Testis (tissue), 3 donors: ENCODE results near the gene OR1E2. TPM values are rescaled to one million over a fixed set of nuclear protein-coding genes. Genes with fewer than 3 reads are reported as not detected.
"Not testable (repeated sequence)": the region's sequence is repeated elsewhere in the genome, so short reads cannot be mapped to it uniquely, and the experiment has no call there.

Experiments
- DNase-seq: peaks from one replicate; pipeline ENCODE4 v3.0.0-alpha.2; 2019
- H3K27ac ChIP-seq, 2 donors: fragments of 200-600 bp; sonication (generic); one replicate each; pipeline ENCODE4 v1.5.1; 2019
- H3K27me3 ChIP-seq: fragments of 200-600 bp; sonication (generic); one replicate; pipeline ENCODE4 v1.5.1; 2019
- H3K36me3 ChIP-seq: fragments of 200-600 bp; sonication (generic); one replicate; pipeline ENCODE4 v1.5.1; 2017; ENCODE audit warnings: low read depth; ENCODE audit errors: missing control alignments
- H3K4me1 ChIP-seq: fragments of 200-600 bp; sonication (generic); one replicate; pipeline ENCODE4 v1.5.1; 2019
- H3K4me3 ChIP-seq, 2 donors: fragments of 200-600 bp; sonication (generic); one replicate each; pipeline ENCODE4 v1.5.1; 2017 to 2019
- H3K9me3 ChIP-seq: fragments of 200-600 bp; sonication (generic); one replicate; pipeline ENCODE4 v1.5.1; 2017
- CTCF ChIP-seq, 3 experiments: fragments of 450-650 bp in 2 of 3; fragments of 200-600 bp in 1 of 3; sonication (generic) in 1 of 3; IDR thresholded peaks; one replicate each; pipeline ENCODE4 v1.5.1; 2016 to 2019; ENCODE audit warnings: antibody characterized with exemption in 3 of 3, mild to moderate bottlenecking in 2 of 3, moderate library complexity in 1 of 3
- POLR2A ChIP-seq: fragments of 450-650 bp; IDR thresholded peaks from one replicate; pipeline ENCODE4 v1.6.1; 2017; ENCODE audit warnings: antibody characterized with exemption, mild to moderate bottlenecking, moderate library complexity
- WGBS, 2 donors: methylation state at CpG; one replicate each; pipeline ENCODE4 v1.1.5; 2018; 5-methylcytosine and 5-hydroxymethylcytosine counted together
- intact Hi-C: fragments of 100-400 bp; cut with DNase I; formaldehyde crosslinking; loops from one replicate; pipeline ENCODE4 v1.15.1; 2023; ENCODE audit warnings: low total_unique reads
- polyA plus RNA-seq: library from polyadenylated mRNA; stranded (reverse); fragments of 350-450 nt; fragmentation: Illumina TruSeq; extraction: RNeasy Lipid Tissue Mini Kit (QIAGEN cat#74804); gene quantifications from one replicate; pipeline ENCODE4 v1.2.3, GENCODE V29; 2014; ENCODE audit warnings: low read depth, low replicate concordance; ENCODE audit not compliant: insufficient read depth
- total RNA-seq, 2 donors: library from RNA; depleted of rRNA; stranded (reverse); fragments of >200 nt; gene quantifications; one replicate each; pipeline ENCODE4 v1.2.3, GENCODE V29; 2016

OR1E2 gene
- total and polyA plus RNA-seq, 3 donors from 2014 or later: 0.79 to 0.93 TPM; not detected in 1

- Histone ChIP-seq H3K4me1 (no peaks in the 10 kb centered on the region), H3K36me3 (no peaks in the 10 kb centered on the region), H3K9me3 (no peaks in the 10 kb centered on the region), H3K27me3 (no peaks in the 10 kb centered on the region), H3K4me3 (no peak overlapping the region), H3K27ac (no peak overlapping the region)
- TF ChIP-seq POLR2A: no peak
- no peak for TF ChIP-seq CTCF (IDR thresholded peaks at IDR 0.05)
- intact Hi-C loops: no loop called here
- WGBS, 2 donors: 65 to 66% methylated on average over 6 of the region's 6 CpGs
- no peak for DNase-seq
Observed at GRCh38 chr17:3400055-3400454, 33.6 kb downstream of the OR1E2 start.

DNA sequence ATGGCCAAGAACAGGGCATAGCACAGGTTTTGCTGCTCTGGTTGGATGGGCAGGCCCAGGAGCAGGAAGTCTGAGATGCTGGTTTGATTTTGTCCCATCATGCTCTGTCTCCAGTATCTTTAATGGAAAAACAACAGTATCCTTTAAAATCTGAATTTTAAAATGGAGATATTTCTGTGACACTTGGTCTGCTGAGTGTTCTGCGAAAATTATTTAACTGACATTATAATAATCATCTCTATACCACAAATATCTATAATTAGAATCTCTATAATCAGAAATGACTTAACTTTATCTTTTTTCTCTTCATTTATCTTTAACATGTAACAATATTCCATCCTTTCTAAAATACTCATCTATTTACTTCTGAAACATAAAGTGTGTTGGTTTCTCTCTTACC is 35.3 kb downstream of the OR1E2 start, which contains the start of gene OR1E1:
OR1E1 (minus strand) TSS at position 101 of the 400 bp plus-strand sequence; CDS start at position 101, 0 bp downstream.
- intact Hi-C loops: no loop called here
- Histone ChIP-seq H3K36me3 (no peaks in the 10 kb centered on the region), H3K27ac (no peak within 1 kb of the TSS), H3K4me3 (no peak within 1 kb of the TSS), H3K4me1 (no peaks in the 10 kb centered on the region), H3K9me3 (no peaks in the 10 kb centered on the region), H3K27me3 (no peaks in the 10 kb centered on the region)
- WGBS, 2 donors: 77 to 84% methylated on average over 1 of the region's 1 CpG
- DNase-seq: no peak
- TF ChIP-seq POLR2A (no peak), CTCF (IDR thresholded peaks at IDR 0.05) (no peak)

GRCh38 chr17:3397801-3398200 is 35.8 kb downstream of the OR1E2 start:
- WGBS, 2 donors: 46 to 57% methylated on average over 7 of the region's 7 CpGs
- H3K27ac ChIP-seq, H3K4me1 ChIP-seq, DNase-seq, H3K36me3 ChIP-seq, H3K4me3 ChIP-seq, H3K9me3 ChIP-seq, intact Hi-C loops, H3K27me3 ChIP-seq: not testable (repeated sequence)

DNA sequence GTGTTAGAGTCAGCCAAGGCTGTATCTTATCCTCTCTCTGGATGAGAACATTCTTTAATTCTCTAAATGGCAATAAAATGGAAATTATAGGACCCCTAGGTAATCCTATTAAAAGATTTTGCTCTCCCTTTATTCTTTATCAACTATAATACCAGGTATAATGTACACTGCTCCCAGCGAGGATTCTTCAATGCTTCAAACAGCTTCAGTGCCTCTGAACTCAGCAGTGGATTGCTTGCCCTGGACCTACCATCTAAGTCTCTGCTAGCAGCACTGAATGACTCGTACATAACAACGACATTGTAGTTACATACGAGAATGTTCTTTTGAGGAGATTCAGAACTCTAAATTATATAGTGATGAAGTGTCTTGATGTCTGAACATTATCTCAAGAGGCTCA is 43.9 kb downstream of the OR1E2 start:
- no peaks in the 10 kb centered on the region for H3K9me3 ChIP-seq
- H3K4me3 ChIP-seq: no peak overlapping the region
- H3K27me3 ChIP-seq: no peaks in the 10 kb centered on the region
- TF ChIP-seq POLR2A (no peak), CTCF (IDR thresholded peaks at IDR 0.05) (no peak)
- no peaks in the 10 kb centered on the region for H3K4me1 ChIP-seq
- DNase-seq: no peak
- H3K27ac ChIP-seq: no peak overlapping the region
- no peaks in the 10 kb centered on the region for H3K36me3 ChIP-seq
- intact Hi-C loops: no loop called here
- 64 to 65% methylated on average over 4 of the region's 4 CpGs for WGBS, 2 donors

DNA sequence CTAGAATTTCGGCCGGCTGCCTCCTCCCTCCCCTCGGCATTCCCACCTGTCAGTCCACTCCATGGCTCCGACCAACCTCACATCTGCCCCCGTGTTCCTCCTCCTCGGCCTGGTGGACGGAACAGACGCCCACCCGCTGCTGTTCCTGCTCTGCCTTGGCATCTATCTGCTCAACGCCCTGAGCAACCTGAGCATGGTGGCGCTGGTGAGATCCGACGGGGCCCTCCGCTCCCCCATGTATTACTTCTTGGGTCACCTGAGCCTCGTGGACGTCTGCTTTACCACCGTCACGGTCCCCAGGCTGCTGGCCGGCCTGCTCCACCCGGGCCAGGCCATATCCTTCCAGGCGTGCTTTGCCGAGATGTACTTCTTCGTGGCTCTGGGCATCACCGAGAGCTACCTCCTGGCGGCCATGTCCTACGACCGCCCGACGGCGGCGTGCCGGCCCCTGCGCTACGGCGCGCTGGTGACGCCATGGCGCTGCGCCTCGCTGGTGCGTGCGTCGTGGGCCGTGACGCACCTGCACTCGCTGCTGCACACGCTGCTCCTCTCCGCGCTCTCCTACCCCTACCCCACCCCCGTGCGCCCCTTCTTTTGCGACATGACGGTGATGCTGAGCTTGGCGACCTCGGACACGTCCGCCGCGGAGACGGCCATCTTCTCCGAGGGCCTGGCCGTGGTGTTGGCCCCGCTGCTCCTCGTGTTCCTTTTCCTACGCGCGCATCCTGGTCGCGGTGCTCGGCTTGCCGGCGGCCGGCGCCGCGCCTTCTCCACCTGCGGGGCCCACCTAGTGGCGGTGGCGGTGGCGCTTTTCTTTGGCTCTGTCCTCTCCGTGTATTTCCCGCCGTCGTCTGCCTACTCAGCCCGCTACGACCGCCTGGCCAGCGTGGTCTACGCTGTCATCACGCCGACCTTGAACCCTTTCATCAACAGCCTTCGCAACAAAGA is 47.5 kb downstream of the OR1E2 start, which contains the start of gene OR3A2:
OR3A2 (minus strand) TSS at position 440 of the 948 bp plus-strand sequence.
- WGBS, 2 donors: 22 to 25% methylated on average over 49 to 85 of the region's 92 CpGs
- intact Hi-C loops: no loop called here
- Histone ChIP-seq H3K4me1 (no peaks in the 10 kb centered on the region), H3K4me3 (peak within 1 kb of the TSS; percentile 46 to 67), H3K27ac (peak within 1 kb of the TSS; percentile 7 to 59), H3K9me3 (no peaks in the 10 kb centered on the region), H3K27me3 (no peaks in the 10 kb centered on the region), H3K36me3 (no peaks in the 10 kb centered on the region)
- DNase-seq: peak; percentile 68
- no peak for TF ChIP-seq CTCF (IDR thresholded peaks at IDR 0.05)
- TF ChIP-seq POLR2A: no peak

Other genes with a start within 250 kb of the OR1E2 start
- not detected for gene OR1A2, start 236.3 kb downstream of the OR1E2 start, total RNA-seq
- not detected for gene OR1A2, start 236.3 kb downstream of the OR1E2 start, polyA plus RNA-seq
- gene OR1A1, start 226.2 kb downstream of the OR1E2 start, total RNA-seq: under 1 TPM in 1 of 2 donors, not detected in 1; 0.06 TPM
- gene OR1A1, start 226.2 kb downstream of the OR1E2 start, polyA plus RNA-seq: not detected
- gene OR3A1, start 135.5 kb downstream of the OR1E2 start, total RNA-seq: 1 to 10 TPM; 6.6 to 7.9 TPM
- gene OR3A1, start 135.5 kb downstream of the OR1E2 start, polyA plus RNA-seq: 1.1 TPM
- 10 to 100 TPM; 22.7 to 27.4 TPM for gene OR3A2, start 47.5 kb downstream of the OR1E2 start, total RNA-seq
- gene OR3A2, start 47.5 kb downstream of the OR1E2 start, polyA plus RNA-seq: 5.3 TPM
- under 1 TPM in 1 of 2 donors, not detected in 1; 0.63 TPM for gene OR1E1, start 35.4 kb downstream of the OR1E2 start, total RNA-seq
- gene OR1E1, start 35.4 kb downstream of the OR1E2 start, polyA plus RNA-seq: 0.25 TPM
- not detected for gene OR3A3, start 22.5 kb downstream of the OR1E2 start, total RNA-seq
- gene OR3A3, start 22.5 kb downstream of the OR1E2 start, polyA plus RNA-seq: not detected
- gene SPATA22, start 38.0 kb upstream of the OR1E2 start, total RNA-seq: 100 to 1,000 TPM; 100 to 114 TPM
- gene SPATA22, start 38.0 kb upstream of the OR1E2 start, polyA plus RNA-seq: 368 TPM
- 1 to 10 TPM; 5.0 to 6.1 TPM for gene ASPA, start 42.2 kb upstream of the OR1E2 start, total RNA-seq
- gene ASPA, start 42.2 kb upstream of the OR1E2 start, polyA plus RNA-seq: 16.1 TPM
- 10 to 100 TPM; 19.8 to 37.2 TPM for gene TRPV3, start 124.0 kb upstream of the OR1E2 start, total RNA-seq
- 6.6 TPM for gene TRPV3, start 124.0 kb upstream of the OR1E2 start, polyA plus RNA-seq
- gene TRPV1, start 175.6 kb upstream of the OR1E2 start, total RNA-seq: 10 to 100 TPM; 11.4 to 11.5 TPM
- gene TRPV1, start 175.6 kb upstream of the OR1E2 start, polyA plus RNA-seq: 5.1 TPM
- 10 to 100 TPM; 23.6 to 33.8 TPM for gene SHPK, start 202.4 kb upstream of the OR1E2 start, total RNA-seq
- gene SHPK, start 202.4 kb upstream of the OR1E2 start, polyA plus RNA-seq: 9.0 TPM
- gene CTNS, start 202.9 kb upstream of the OR1E2 start, total RNA-seq: 10 to 100 TPM; 43.8 to 57.3 TPM
- 50.4 TPM for gene CTNS, start 202.9 kb upstream of the OR1E2 start, polyA plus RNA-seq
- gene TAX1BP3, start 234.7 kb upstream of the OR1E2 start, total RNA-seq: 100 to 1,000 TPM; 150 to 212 TPM
- gene TAX1BP3, start 234.7 kb upstream of the OR1E2 start, polyA plus RNA-seq: 93.6 TPM
- gene EMC6, start 235.0 kb upstream of the OR1E2 start, total RNA-seq: 10 to 100 TPM; 39.0 to 46.5 TPM
- gene EMC6, start 235.0 kb upstream of the OR1E2 start, polyA plus RNA-seq: 74.1 TPM